ENCODE results near the gene USP28.
"Not testable (repeated sequence)": the region's sequence is repeated elsewhere in the genome, so short reads cannot be mapped to it uniquely, and the experiment has no call there.

Gene USP28

DNA sequence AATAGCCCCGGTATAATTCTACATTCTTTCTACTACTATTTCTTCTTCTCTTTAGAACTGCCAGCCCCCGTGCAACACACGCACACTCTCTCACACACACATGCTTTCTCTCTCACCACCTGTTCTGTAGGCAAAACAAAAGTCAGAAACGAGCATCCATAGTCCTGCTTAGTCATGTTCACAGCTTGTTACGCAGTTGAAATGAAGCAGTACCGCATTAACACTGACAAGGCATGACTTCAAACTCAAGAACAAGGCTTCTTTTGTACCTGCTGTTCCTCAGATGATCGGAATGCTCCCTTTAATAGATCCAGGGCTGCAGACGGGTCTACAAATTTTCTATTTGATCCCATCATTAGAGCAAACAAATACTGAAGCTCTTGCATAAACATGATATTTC lies 42.2 kb downstream of the USP28 start:
- no peak for DNase-seq

GRCh38 chr11:113831314-113831713 lies 44.1 kb downstream of the USP28 start:
- DNase-seq: no peak

DNA sequence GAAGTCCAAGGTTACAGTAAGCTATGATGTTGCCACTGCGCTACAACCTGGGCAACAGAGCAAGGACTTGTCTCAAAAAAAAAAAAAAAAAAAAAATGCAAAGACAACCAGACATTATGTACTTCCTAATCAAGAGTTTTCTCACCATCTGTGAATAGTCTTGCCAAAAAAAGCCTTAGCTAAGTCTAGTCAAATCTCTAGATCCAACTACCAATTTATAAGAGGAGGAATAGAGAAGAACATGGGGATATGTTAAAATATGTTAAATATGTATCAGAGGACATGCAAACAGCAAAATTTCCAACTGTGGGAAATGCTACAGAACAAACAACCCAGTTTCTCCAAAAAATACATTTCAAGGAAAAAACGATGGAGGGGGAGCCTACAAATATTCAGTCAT lies 45.6 kb downstream of the USP28 start:
- DNase-seq: no peak

- no peak for DNase-seq
Observed at GRCh38 chr11:113828191-113828590, 47.2 kb downstream of the USP28 start.

DNA sequence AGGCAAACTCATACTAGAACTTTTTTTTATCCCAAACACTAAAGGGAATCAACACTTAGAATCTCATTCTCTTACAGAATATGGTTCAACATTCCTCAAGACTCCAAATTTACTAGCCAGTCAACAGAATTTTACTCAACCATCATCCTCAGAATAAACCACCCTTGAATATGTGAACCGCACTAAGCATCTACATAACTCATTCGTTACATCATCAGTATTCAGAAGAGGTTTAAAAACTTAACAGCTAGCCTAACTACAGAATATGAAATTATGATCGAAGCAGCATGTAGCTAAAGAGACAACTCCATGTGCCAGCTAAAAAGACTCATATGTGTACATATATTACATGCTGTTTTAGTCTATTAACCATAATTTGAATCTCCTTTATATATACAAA lies 47.9 kb downstream of the USP28 start:
- DNase-seq: no peak

DNA sequence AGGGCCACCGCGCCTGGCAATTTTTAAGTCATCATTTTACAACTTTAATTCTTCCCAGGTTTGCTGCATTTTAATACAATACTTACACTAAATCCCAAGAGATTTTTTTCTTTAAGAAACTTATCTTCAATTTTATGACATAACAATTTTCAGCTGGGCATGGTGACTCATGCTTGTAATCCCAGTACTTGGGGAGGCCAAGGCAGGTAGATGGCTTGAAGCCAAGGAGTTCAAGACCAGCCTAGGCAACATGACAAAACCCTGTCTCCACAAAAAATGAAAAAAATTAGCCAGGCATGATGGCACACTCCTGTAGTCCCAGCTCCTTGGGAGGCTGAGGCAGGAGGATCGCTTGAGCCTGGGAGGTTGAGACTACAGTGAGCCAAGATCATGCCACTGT lies 56.9 kb downstream of the USP28 start:
- no peak for DNase-seq

DNA sequence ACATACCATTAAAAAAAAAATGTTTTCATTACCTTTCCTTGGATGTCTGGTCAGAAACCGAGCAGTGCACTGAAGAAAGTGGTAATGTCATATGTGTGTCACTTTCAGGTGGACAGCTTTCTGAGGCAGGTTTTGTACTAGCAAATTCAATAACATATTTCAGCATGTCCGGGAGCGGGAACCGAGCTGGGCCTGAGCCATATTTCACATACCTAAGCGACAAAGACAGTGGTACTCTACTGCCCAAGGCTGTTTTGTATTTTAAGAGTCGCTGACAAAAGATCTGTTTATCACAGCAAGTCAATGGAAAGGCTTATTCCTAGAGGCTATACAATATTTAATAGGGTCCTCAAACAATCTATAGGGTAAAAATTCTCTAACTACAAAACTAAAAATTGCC lies 57.7 kb downstream of the USP28 start:
- no peak for DNase-seq

DNA sequence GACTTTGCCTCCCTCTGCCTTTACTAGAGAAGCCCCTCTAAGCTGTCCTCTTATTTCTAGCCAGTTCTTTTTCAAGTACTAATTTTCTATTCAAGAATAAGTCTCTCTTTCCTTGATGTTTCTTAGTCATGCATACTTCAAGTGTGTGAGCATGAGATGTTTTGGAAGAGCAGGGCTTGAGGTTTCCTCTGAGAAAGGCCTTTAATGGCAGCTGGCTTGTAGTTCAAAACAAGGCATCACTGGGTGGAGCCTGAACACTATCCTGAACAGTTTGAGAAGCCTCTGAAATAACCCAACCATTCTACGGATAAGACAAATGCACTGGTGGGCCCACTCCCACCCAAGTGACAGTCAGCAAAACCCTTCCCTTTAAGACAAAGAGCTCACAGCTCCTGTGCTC lies 58.2 kb downstream of the USP28 start:
- no peak for DNase-seq

DNA sequence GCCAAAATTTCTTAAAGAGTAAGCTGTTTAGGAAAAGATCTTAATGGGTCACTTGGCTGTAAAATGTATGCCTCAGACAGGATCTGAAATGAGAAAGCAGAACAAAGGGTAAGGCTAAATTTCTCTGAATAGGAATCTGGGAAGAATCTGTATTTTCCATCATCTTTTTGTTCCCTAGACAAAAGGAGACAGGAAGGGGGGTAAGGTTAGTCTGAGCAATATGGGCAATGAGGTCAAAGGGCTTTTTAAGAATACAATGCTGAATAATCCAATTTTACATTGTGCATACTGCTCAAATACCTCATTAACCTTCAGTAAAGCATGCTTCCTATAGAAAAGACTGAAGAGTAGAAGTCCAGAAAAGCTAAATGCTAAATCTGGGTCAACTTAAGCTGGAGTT lies 61.2 kb downstream of the USP28 start:
- DNase-seq: no peak

- DNase-seq: no peak
Observed at GRCh38 chr11:113808931-113809330, 66.4 kb downstream of the USP28 start.

DNA sequence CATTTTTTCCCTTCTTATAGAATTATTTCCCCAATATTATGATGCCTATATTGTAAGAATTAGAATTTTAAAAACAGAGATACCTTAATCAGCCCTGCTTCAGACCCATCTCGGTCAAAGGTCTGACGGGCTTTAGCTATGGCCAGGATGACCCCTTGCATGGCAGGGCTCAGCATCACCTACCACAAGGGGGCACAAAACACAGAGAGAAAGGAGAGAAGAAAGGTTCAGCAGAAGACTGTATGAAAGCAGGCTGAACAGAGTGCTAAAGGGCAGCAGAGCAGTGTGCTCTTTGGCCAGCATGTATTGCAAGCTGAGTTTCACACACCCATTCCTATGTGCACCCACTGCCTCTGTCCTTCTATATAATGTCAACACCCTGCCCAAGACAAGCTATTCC lies 69.0 kb downstream of the USP28 start:
- no peak for DNase-seq

- DNase-seq: no peak
Observed at GRCh38 chr11:113805640-113806039, 69.7 kb downstream of the USP28 start.

DNA sequence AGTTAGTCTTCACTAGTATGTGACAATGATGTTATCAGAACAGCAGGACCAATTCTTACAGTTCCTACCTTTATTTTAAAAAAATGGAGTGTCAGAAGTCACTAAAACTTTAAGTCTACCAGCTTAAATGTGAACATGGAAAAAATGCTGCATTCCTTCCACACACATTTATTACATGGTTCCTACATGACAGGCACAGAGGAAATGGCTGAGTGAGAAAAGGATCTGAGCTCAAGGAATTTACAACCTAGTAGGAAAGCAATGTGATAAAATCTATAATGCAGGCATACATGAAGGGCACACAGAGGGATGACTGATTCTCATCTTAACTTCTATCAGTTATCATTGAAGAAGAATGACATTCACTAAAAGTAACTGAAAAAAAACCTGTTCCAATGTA lies 72.8 kb downstream of the USP28 start:
- DNase-seq: no peak

DNA sequence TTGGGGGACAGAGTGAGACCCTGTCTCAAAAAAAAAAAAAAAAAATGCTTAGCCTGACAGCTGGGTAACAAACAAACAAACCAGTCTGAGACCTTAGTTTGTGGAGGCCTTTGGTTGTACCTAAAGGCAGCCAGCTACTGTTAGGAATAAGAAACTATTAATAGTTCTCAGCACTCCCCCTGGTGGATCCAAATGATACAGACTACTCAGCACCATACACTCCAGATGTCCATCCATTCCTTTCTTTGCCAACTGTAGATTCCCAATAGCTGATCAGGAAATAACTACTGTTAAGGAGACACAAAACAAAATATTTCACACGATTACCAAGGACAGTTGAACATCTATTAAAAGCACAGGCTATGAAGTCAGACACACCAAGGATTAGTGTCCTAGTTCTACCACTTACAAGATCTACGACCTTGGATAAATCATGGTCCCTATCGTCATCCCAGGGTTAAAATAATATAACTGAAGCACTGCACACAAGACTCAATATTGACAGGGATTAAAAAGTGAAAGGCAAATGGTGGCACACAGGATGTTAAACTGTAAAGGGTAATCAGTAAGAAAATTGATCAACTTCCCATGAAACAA lies 78.6 kb downstream of the USP28 start:
- DNase-seq: peak; percentile 12

DNA sequence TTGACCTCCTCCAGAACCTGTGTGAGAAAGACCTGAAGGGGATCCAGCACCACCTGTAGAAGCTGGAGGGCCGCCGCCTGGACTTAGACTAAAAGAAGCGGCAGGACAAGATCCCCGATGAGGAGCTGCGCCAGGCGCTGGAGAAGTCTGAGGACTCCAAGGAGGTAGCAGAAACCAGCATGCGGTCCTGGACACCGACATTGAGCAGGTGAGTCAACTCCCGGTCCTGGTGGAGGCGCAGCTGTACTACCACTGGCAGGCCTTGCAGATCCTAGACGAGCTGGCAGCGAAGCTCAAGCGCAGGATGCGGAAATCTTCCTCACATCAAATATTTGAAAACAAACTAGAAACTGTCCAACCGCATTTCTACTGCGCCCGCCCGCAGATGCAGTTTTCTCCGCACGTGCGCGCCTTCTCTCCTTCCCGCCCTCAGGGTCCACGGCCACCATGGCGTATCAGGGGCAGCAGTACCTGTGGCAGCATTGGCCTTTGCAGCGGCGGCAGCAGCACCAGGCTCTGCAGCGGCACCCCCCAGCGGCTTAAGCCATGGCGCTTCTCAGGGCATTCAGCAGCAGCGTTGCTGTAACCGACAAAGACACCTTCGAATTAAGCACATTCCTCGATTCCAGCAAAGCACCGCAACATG lies 85.6 kb downstream of the USP28 start:
- no peak for DNase-seq

DNA sequence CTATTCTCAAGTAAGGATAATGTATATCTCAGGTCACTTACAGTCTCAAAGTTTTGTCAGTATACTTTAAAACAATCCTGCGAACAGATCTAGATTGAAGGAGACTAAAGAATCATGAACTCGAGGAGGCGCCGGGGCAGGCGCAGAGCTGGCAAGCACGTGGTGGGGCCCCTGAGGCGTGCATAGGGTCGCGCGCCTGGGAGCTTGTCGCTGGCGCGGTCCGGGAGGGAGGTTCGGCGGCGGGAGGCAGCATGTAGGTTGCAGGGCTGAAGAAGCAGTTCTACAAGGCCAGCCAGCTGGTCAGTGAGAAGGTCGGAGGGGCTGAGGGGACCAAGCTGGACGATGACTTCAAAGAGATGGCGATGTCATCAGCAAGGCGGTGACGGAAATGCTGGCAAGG lies 86.4 kb downstream of the USP28 start:
- DNase-seq: not testable (repeated sequence)

DNA sequence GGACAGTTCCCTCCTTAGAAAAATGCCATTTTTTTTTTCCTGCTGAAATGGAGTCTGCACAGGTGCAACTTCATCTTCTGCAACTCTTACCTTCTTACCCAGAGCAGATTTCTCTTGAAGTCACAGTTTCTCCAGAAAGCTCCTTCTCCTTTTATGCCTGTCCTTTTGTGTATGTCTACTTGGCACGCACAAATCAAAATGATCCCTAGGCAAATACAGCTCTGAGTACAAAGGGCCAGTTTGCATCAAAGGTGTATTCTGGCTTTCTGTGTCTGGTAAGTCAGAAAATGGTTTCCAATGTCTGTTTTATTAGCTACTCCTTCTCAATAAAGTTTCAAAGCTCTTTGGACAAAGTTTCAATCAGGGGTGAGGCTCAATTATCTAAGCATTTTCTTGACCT lies 93.2 kb downstream of the USP28 start:
- DNase-seq: no peak

DNA sequence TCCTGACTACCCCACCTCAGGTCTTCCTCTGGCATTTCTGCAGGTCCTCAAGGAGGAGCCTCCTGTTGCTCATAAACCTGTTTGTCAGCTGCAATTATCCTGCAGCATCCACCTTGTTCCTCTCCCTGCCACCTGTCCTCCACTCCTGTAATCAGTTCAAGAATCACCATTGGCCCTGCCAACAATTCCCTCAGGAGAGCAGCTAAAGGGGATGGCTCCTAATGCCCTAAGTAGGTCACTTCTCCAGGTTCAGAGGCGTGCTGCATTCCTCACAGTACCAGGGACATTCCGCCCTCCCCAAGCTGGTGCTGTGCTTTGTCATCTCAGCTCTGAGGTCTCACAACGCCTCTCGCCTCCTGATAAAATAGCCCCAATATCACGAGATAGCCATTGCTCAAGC lies 93.7 kb downstream of the USP28 start:
- no peak for DNase-seq

DNA sequence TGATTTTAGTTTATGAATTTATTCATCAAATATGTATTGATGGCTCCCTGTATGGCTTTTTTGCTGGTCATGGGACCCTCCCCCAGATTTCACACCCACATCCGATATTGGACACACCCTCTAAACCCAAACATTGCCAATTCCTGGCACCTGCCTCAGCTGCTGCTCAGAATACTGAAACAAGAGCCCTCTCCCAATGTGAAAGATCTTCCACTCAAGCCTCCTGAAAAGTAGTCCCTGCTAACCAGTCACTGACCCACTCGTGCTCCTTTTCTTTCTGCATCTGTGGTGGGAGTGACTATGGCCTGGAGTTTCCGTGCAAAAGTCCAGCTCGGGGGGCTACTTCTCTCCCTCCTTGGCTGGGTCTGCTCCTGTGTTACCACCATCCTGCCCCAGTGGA lies 95.9 kb downstream of the USP28 start, which contains the start of gene CLDN25:
TSS of gene CLDN25 (plus strand) at position 301 of the 400 bp plus-strand sequence. CDS start at position 301, 0 bp downstream.
- no peak for DNase-seq

DNA sequence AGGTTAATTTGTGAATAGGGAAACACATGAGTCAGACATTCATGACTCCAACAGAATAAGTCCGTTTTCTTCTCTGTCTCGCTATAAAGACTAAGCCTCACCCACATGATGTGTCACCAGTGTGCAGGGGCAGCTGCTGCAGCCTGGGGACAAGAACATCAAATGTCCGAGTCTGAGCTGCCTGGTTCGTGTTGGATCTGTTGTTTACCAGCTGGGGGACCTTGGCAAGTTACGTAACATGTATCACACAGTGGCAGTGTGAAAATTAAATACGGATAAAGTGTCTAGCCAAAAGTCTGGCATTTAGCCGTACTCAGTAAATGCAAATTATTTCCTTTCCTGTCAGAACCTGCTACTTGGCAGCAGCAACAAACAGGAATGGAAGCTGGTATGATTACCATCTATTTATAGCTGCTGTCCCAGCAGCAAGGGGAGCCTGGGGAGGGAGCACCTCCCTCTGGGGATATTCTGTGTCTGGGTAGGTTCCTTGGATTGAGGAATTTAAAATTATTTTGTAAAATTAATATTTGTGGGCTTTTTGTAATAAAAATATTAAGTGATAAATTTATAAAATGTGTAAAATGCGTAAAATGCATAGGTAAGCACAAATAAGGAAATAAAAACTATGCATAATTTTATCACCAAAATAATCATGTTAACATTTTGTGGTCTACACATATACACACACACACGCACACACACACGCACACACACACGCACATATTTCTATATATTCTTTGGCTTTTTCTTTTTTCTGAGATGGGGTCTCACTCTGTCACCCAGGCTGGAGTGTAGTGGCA lies 97.1 kb downstream of the USP28 start:
- DNase-seq: peak; percentile 84

DNA sequence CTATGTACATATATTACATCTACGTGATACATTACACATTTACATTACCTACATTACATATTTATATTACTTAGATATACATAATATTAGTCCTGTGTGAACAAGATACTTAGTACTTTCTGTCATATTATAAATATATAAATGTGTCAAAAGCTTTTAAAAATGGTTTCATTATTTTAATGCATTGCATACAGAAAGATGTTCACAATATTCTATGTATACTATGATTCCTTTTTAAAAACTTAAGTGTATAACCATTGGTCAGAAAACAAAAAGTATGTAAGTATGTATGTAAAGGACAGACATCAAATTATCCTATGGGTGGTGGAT lies 101.2 kb downstream of the USP28 start:
- DNase-seq: no peak

GRCh38 chr11:113773416-113774173 lies 101.8 kb downstream of the USP28 start, which contains the start of gene ZW10:
Gene ZW10, minus strand, starts transcription at chr11:113773692. Its CDS starts 26 bp downstream, at chr11:113773666.
- DNase-seq: peak; percentile 94

DNA sequence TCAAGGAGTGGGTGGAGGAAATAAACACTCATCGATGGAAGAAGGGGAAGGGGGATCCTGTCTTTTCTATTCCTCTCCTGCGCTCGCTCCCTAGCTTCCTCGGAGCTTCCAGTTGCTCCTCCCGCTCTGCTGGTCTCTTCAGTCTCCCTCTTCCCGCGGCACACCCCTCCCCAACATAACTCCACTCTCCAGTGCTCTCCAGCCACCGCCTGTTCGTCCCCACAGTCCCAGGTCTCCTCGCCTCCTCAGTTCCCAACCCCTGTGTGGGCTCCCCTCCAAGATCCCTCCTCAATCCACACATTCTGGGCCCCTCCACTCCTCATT lies 102.3 kb downstream of the USP28 start:
- DNase-seq: no peak

DNA sequence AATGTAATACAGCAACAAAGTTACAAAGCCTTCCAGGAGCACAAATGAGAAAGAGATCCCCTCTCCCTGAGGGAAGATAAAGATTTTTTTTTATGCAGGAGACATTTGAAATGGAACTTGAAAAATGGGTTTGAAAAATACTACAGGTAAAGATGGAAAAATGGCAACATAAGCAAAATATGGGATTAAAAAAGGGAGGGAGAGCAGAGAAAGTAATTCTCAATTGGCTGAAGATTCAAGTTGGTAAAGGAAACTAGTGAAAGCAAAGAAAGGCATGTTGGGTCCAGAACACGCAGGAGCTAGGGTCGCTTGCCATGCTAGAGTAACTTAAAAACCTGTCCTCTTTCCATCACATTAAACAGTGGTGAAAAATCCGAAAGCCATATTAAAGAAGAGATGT lies 103.4 kb downstream of the USP28 start:
- DNase-seq: no peak

Measured in NCI-H2081 treated with DMSO at 0.1 percent for 48 hours (cell line).